GM23338 (cell line): ENCODE results near the gene PIM2. TPM values are rescaled to one million over a fixed set of nuclear protein-coding genes. Genes with fewer than 3 reads are reported as not detected.

Experiments
- ATAC-seq: fragments of 200-7000 bp; cut with Tn5 transposase; 3 replicates; pipeline ENCODE4 v1.9.1; 2020
- DNase-seq: peaks from one replicate; pipeline ENCODE4 v3.0.0-alpha.2; 2015; ENCODE audit warnings: low spot score
- H2AFZ ChIP-seq: fragments of 200-600 bp; sonication (generic); 2 replicates; pipeline ENCODE4 v1.8.0; 2016; ENCODE audit warnings: antibody characterized with exemption, mild to moderate bottlenecking, moderate library complexity
- H3F3A ChIP-seq: fragments of 200-600 bp; sonication (generic); replicated peaks from 2 replicates; pipeline ENCODE4 v1.8.0; 2017; ENCODE audit warnings: antibody characterized with exemption, mixed run types, low read depth
- H3K27ac ChIP-seq: fragments of 200-600 bp; sonication (generic); 2 replicates; pipeline ENCODE4 v1.6.1; 2016; ENCODE audit warnings: low read depth
- H3K27me3 ChIP-seq: fragments of 200-600 bp; sonication (generic); 2 replicates; pipeline ENCODE4 v1.8.0; 2016; ENCODE audit warnings: mild to moderate bottlenecking, mixed run types, moderate library complexity; ENCODE audit not compliant: insufficient read depth
- H3K36me3 ChIP-seq: fragments of 200-600 bp; sonication (generic); 2 replicates; pipeline ENCODE4 v1.8.0; 2016; ENCODE audit warnings: mild to moderate bottlenecking; ENCODE audit not compliant: insufficient read depth
- H3K4me1 ChIP-seq: fragments of 200-600 bp; sonication (generic); 2 replicates; pipeline ENCODE4 v1.8.0; 2016; ENCODE audit warnings: mild to moderate bottlenecking, moderate library complexity; ENCODE audit not compliant: insufficient read depth
- H3K4me2 ChIP-seq: fragments of 200-600 bp; sonication (generic); 2 replicates; pipeline ENCODE4 v1.7.1; 2017; ENCODE audit warnings: mixed run types
- H3K4me3 ChIP-seq: fragments of 200-600 bp; sonication (generic); 2 replicates; pipeline ENCODE4 v1.6.1; 2016; ENCODE audit warnings: mixed run types
- H3K79me2 ChIP-seq: fragments of 200-600 bp; sonication (generic); replicated peaks from 2 replicates; pipeline ENCODE4 v1.8.0; 2017; ENCODE audit warnings: mild to moderate bottlenecking; ENCODE audit not compliant: insufficient read depth
- H3K9me2 ChIP-seq: fragments of 200-600 bp; sonication (generic); 2 replicates; pipeline ENCODE4 v1.8.0; 2017; ENCODE audit not compliant: insufficient read depth
- H4K20me1 ChIP-seq: fragments of 200-600 bp; sonication (generic); replicated peaks from 2 replicates; pipeline ENCODE4 v1.8.0; 2017; ENCODE audit warnings: mild to moderate bottlenecking; ENCODE audit not compliant: insufficient read depth
- H3K27ac Mint-ChIP-seq: 2 replicates; pipeline ENCODE4 v1.8.0; 2020; ENCODE audit warnings: inconsistent platforms, mild to moderate bottlenecking, moderate library complexity, mixed read lengths
- H3K27me3 Mint-ChIP-seq: 3 replicates; pipeline ENCODE4 v1.8.0; 2022; ENCODE audit warnings: low read depth, mild to moderate bottlenecking, moderate library complexity, mixed read lengths, inconsistent platforms; ENCODE audit not compliant: insufficient read depth, poor library complexity
- H3K36me3 Mint-ChIP-seq: 3 replicates; pipeline ENCODE4 v1.8.0; 2021; ENCODE audit warnings: low read depth, mild to moderate bottlenecking, inconsistent platforms, moderate library complexity, mixed read lengths
- H3K4me1 Mint-ChIP-seq: 3 replicates; pipeline ENCODE4 v1.8.0; 2020; ENCODE audit warnings: mild to moderate bottlenecking, inconsistent platforms, mixed read lengths
- H3K4me3 Mint-ChIP-seq: 3 replicates; pipeline ENCODE4 v1.8.0; 2021; ENCODE audit warnings: moderate library complexity, mild to moderate bottlenecking, inconsistent platforms, mixed read lengths
- H3K9me3 Mint-ChIP-seq: 3 replicates; pipeline ENCODE4 v1.8.0; 2020; ENCODE audit warnings: moderate library complexity, mild to moderate bottlenecking, inconsistent platforms, mixed read lengths
- CTCF ChIP-seq, 2 experiments: fragments of 200-600 bp in 1 of 2; sonication (generic) in 1 of 2; conservative IDR thresholded peaks; 2 replicates each; pipeline versions ENCODE4 v1.5.1 to v1.6.1; 2016 to 2017; ENCODE audit warnings: antibody characterized with exemption in 2 of 2, low read depth in 2 of 2, mild to moderate bottlenecking in 2 of 2, moderate library complexity in 1 of 2
- EZH2 ChIP-seq: fragments of 200-600 bp; sonication (generic); IDR thresholded peaks from one replicate; pipeline ENCODE4 v1.8.0; 2017; ENCODE audit warnings: antibody characterized with exemption, mild to moderate bottlenecking, low read depth; ENCODE audit not compliant: unreplicated experiment
- EZH2phosphoT487 ChIP-seq: fragments of 200-600 bp; sonication (generic); IDR thresholded peaks from one replicate; pipeline ENCODE4 v1.8.1; 2018; ENCODE audit warnings: antibody characterized with exemption; ENCODE audit not compliant: unreplicated experiment
- NANOG ChIP-seq: IDR thresholded peaks from 2 replicates; pipeline ENCODE4 v1.6.1; 2016; ENCODE audit warnings: antibody characterized with exemption, borderline replicate concordance
- POLR2AphosphoS5 ChIP-seq: IDR thresholded peaks from 2 replicates; pipeline ENCODE4 v1.6.1; 2016; ENCODE audit warnings: antibody characterized with exemption, low read depth
- ZNF462 ChIP-seq: fragments of 250-450 bp; sonication (Bioruptor Pico); IDR thresholded peaks from 2 replicates; pipeline ENCODE4 v1.5.0; 2020; ENCODE audit warnings: mild to moderate bottlenecking, moderate library complexity
- polyA plus RNA-seq: library from polyadenylated mRNA; unstranded; fragments of >200 nt; fragmentation: Nextera tagmentation; extraction: Ambion mirVana; gene quantifications from 2 replicates; pipeline ENCODE4 v1.2.1, GENCODE V29; 2016
- total RNA-seq: library from RNA; depleted of rRNA; stranded (reverse); fragments of >200 nt; shearing (Covaris generic); gene quantifications from 2 replicates; pipeline ENCODE4 v1.2.3, GENCODE V29; 2014

PIM2 gene
- total and polyA plus RNA-seq, 2 experiments from 2014 or later, result 237 to 359 TPM

GRCh38 chrX:48939524-48940228, 20.9 kb upstream of the PIM2 start:
- Histone ChIP-seq H3K27me3 (no peaks in the 10 kb centered on the region), H3K79me2 (peaks cover 58% of the 10 kb centered on the region), H2AFZ (no peak overlapping the region), H3K36me3 (no peaks in the 10 kb centered on the region), H3K27ac (no peak overlapping the region), H3K4me1 (peaks cover 4% of the 10 kb centered on the region; the same call in 1 of the 2 replicates), H4K20me1 (no peaks in the 10 kb centered on the region; the same call in 1 of the 2 replicates), H3K4me2 (no peak overlapping the region), H3K4me3 (no peak overlapping the region), H3F3A (no peaks in the 10 kb centered on the region), H3K9me2 (no peaks in the 10 kb centered on the region)
- H3K4me3 Mint-ChIP-seq, result no peak overlapping the region
- H3K27me3 Mint-ChIP-seq, result peaks cover 6% of the 10 kb centered on the region
- no peak for DNase-seq
- H3K27ac Mint-ChIP-seq, result peak overlapping the region; percentile 91
- H3K4me1 Mint-ChIP-seq, result peaks cover 46% of the 10 kb centered on the region
- H3K36me3 Mint-ChIP-seq, result peaks cover 48% of the 10 kb centered on the region
- TF ChIP-seq NANOG (no peak), EZH2phosphoT487 (no peak), CTCF (conservative IDR thresholded peaks at IDR 0.05; ENCODE audit: low read depth in 2 of 2) (no peak), POLR2AphosphoS5 (no peak), ZNF462 (CRISPR knock-in tag) (no peak), EZH2 (no peak)
- ATAC-seq, result no peak
- no peaks in the 10 kb centered on the region; the same call in 2 of the 3 replicates for H3K9me3 Mint-ChIP-seq
